Tongue (tissue), 2 donors: ENCODE results near the gene UBAP2. TPM values are rescaled to one million over a fixed set of nuclear protein-coding genes. Genes with fewer than 3 reads are reported as not detected.

Experiments
- DNase-seq: peaks from one replicate; pipeline ENCODE4 v3.0.0-alpha.2; 2015
- total RNA-seq: library from RNA; depleted of rRNA; stranded (reverse); fragments of >200 nt; gene quantifications from one replicate; pipeline ENCODE4 v1.2.3, GENCODE V29; 2014

Gene UBAP2, protein sequence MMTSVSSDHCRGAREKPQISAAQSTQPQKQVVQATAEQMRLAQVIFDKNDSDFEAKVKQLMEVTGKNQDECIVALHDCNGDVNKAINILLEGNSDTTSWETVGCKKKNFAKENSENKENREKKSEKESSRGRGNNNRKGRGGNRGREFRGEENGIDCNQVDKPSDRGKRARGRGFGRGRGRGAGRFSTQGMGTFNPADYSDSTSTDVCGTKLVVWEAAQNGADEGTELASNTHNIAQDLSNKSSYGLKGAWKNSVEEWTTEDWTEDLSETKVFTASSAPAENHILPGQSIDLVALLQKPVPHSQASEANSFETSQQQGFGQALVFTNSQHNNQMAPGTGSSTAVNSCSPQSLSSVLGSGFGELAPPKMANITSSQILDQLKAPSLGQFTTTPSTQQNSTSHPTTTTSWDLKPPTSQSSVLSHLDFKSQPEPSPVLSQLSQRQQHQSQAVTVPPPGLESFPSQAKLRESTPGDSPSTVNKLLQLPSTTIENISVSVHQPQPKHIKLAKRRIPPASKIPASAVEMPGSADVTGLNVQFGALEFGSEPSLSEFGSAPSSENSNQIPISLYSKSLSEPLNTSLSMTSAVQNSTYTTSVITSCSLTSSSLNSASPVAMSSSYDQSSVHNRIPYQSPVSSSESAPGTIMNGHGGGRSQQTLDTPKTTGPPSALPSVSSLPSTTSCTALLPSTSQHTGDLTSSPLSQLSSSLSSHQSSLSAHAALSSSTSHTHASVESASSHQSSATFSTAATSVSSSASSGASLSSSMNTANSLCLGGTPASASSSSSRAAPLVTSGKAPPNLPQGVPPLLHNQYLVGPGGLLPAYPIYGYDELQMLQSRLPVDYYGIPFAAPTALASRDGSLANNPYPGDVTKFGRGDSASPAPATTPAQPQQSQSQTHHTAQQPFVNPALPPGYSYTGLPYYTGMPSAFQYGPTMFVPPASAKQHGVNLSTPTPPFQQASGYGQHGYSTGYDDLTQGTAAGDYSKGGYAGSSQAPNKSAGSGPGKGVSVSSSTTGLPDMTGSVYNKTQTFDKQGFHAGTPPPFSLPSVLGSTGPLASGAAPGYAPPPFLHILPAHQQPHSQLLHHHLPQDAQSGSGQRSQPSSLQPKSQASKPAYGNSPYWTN
- total RNA-seq: 60.4 TPM

DNA sequence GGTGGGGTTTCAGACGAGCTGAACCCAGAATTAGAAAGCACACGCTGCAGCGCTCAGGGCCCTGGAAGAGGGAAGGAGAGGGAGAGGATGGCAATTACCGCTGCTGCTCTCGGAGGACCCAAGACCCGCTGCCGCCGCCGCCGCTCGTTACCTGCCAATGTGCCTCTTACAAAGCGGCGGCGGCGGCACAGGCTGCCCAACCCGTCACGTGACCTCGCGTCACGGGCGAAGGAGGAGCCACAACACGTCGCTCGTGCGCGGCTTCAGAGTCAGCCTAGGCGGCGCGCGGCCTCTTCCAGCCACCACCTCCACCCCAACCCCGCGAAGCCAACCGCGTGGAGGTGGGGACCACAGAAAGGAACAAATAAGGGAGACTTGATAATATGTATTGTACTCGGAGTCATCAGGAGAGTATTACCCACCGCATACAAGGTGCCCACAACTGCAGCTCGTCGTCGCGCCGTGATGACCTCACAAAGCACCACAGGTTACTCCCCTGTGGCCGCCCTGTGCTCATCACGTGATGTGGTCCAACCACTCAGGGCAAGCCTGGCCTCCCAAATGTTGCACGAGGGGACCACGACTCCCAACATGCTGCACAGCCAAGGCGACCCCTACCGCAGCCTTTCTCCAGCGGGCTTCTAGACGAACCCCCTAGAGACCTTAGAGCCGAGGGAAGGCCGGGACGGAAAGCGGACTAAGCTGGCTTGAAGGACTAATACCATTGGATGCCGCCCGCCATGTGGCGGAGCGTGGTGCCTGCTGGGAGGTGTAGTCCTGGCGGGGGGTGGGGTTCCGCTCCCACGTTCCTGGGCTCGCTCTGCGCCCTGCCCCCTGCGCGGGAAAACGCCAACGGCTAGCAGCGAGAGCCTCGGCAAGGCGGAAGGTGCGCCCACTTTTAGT is at the start of gene UBAP2:
Gene UBAP2 (minus strand): TSS at position 161 of the 903 bp plus-strand sequence. CDS start 31,739 bp downstream, outside the sequence.
- peak; percentile 99 for DNase-seq

DNA sequence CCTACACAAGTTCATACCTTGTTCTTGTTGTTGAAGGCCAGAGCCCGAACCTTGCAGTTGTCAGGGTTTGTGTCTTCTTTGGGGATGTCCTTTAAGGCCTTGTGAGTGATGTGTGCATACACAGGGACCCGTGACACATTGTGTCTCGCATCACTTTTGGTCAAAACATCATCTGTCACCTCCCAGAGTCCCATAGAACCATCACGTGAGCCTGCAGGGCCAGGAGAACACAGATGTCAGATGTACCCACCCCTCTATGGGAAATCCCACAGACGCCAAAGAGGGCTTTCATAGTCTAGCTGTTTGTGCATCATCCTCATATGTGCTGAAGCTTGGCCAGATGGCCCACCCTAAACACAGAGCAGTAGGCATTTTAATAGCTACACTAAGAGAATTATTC is 49.6 kb upstream of the UBAP2 start:
- DNase-seq: no peak

DNA sequence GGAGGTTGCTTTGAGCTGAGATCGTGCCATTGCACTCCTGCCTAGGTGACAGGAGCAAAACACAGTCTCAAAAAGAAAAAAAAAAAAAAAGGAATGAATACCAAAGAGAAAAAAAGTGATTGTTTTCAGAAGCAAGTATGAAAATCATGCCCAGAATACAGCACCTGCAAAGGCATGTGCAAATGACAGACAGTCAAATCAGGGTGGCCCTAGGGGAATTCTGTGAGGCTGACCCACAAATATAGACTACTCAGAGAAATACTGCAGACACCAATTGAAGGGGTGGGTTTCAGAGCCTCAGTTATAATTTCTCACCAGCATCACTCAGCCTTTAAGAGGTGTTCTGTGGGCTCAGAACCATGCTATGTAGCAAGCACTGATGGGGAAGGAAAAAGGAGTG is 49.2 kb upstream of the UBAP2 start:
- DNase-seq: no peak

DNA sequence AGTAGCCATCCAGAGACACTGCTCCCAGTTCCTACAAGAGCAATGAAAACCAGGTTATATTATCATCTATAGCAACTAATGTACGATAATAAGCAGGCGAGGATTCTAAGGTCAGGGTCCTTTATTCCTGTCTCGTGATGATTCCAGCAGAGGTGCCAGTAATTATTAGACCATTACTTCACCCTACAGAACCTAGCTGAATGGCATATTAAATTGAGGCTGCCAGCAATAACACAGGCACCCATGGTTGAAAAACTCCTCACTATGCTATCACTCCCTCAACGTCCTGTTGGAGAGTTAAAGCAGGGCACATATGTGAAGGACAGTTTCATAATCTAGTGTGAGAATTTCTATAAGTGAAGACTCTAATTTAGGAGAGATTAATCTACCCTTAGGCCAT is 48.1 kb upstream of the UBAP2 start:
- no peak for DNase-seq

DNA sequence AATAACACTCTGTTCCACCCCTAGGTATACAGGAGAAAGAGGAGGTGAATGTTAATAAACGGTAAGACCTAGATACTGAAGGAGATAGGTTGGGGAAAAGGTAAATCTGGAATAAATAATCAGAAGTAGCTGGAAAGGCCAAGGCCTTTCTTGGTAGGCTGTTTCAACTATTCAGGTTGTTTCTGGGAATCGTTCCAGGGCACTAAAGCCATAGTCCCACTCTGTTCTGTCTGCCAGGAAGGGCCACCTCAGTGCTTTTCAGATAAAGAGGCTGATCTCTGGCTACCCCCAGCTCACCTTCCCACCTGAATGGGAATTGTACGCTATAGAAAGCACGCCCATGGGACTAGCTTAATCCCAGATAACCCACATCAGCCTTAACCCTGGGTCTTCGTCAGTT is 44.9 kb upstream of the UBAP2 start:
- DNase-seq: no peak

DNA sequence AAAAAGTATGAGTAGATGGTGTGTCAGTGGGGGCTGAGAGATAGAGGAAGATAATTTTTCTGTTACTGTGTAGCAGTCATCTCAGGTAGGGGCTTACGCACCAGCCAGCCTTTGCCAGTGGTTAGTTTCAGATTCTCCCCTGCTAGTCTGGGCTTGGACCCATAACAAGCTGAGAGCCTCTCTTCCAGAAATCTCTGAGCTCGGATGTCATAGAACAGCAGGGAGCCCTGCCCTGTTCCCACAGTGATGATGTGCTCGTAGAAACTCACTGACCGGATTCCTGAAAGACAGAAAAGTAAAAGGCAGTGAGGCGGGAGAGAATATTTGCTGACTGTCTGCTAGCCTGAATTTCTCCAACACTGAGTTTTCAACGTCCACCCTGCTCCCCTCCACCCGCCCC is 40.6 kb upstream of the UBAP2 start:
- DNase-seq: no peak

DNA sequence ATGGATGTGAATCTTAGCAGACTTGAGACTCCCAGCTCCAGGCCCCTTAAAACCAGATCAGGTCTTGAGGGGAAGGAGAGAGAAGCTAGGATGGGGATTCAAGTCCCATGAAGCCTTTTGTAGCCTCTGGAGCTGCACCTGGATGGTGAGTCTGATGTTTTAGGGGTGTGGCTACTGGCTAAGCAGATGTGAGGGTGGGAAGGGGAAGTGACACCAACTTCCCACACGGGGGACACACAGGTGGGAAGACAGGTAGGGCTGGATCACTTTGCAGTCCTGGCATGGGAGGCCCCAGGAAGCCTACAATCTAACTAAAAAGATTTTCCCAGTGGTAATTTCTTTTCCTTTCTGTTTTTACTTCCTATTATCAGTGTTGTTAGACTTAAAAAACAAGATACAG is 38.7 kb upstream of the UBAP2 start:
- no peak for DNase-seq

DNA sequence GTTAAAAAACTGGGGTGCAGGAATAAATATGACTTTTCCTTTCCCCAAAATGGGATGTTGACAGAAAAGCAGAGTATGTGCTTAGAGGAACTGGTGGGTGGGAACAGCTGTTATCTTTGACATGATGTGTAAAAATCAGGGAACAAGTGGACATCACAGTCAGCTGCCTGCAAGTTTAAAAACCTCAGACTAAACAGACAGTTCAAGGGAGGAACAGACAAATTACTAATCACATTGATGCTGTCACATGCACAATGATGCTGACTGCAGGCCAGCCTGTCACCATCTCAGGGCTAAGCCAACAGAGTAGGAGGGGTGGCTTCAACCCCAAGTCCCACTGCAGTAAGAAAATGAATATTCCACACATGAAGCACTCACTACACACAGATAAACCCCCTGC is 38.2 kb upstream of the UBAP2 start:
- DNase-seq: no peak

DNA sequence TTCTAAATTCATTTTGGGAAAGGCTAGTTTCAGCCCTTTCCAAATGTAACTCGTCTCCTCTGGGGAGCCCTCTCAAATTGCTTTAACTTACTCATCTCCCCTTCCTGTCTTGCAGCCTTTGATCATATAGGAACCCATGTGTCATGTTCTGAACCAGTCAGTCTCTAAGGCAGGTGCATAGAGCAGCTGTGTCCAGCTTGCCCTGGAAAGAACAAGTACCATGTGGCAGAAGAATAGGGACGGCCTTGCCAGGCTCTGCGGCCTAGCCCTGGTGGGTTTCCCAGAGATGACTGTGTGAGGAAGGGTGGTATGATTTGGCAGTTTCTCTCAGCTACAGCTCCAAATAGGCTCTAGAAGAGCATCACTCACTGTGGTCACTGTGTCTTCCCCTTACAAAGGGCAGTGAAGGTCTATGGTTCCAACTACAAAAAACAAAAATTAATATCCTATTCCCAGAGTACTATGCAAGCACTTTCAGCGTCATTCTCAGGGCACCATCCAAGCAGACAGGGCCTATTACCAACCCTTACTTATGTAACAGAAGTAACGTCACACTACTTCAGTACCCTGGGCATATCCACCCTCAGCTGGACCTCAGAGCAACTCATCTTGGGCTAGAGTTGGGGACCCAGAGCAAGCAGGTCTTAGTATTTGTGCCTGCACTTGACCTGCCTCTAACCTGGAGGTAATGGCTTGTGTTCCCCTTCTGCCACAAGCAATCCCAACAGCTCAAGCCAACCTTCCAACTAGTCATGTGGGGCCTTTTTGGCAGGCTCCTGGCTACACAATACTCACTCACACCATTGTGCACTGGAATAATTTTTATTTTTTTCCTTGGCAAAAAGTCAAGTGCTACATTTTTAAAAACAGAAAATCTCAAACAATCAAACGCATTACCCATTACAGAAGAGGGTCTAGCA is 37.2 kb upstream of the UBAP2 start:
- peak; percentile 63 for DNase-seq

DNA sequence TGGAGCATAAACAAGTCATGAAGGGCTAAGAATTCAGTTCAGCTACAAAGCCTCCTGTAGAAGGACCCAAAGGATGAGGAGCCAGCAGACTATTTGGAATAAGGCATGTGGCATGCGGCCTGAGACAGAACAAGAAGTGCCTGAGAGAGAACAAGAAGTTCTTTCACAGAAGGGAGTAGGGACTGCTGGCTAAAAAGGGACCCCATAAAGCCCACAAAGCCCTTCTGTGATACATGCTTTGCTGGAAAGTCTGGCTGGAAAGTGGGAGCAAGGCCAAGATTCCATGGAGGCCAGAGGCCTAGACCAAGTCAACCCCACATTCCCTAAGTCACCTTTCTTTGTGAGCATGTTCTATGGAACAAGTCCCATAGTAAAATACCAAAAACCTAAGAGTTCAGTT is 35.9 kb upstream of the UBAP2 start:
- peak; percentile 80 for DNase-seq

DNA sequence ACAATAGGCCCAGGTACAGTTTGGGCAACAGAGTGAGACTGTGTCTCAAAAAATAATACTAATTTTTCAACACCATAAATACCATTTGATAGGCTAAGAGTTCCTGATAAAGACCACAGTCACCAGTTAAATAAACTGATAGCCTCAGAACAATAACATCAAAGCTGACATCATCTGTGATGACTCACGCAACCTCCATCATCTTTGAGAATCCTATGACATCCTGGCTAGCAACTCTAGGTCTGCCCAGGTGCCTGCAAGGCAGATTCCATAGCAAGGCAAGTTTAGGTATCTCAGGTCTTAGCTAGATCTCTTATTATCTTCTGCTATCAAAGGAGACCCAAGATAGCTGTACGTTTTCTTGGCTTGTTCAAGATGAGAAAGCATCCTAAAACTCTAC is 30.5 kb upstream of the UBAP2 start:
- no peak for DNase-seq

DNA sequence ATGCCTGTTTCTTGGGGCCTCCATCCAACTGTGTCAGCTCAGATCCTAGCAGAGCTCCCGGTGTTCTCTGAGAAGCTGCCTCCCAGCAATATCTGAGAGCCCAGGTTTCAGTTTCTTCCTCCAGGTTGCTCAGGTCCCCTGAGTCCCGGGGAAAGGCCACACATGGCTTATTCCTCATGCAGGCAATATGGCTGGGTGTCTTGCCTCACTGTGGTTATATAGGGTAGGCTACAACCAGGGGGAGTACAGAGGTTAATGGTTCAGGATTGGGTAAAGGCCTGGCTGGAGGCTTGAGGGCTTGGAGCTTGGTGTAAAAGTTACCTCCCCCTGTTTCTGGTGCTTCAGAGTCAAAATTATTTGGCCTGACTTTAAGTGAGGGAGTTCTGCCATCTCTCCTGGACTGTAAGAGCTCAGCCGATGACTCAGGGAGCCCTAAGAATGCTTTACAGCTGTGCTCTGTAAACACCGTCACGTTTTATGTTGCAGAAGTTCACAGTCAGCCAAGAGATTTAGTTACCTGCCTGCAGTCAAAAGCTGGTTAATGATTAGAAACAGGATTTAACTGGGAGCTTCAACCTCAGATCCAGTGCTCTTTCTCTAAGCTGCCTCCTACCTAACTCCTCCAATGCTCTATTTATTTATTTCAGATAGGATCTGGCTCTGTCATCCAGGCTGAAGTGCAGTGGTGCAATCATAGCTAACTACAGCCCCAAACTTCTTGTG is 24.3 kb upstream of the UBAP2 start:
- peak; percentile 64 for DNase-seq

DNA sequence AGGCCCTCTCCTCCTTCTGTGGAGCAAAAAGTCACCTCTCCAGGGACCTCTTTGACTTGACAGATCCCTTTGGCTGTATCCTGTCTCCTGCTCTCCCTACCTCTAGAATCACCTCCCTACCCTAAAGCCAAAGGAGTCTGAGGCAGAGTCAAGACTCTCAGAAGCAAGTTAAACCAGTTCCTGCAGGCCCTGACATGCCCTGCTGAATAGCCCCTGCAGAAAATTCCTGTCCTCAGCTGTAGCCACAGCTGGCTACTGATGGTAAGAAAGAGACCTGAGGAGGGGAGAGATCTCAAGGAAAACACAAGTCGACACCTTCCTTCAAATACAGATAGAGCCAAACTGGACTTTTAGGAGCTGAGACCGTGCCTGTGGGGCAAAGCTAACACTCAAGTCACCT is 23.7 kb upstream of the UBAP2 start:
- peak; percentile 63 for DNase-seq

DNA sequence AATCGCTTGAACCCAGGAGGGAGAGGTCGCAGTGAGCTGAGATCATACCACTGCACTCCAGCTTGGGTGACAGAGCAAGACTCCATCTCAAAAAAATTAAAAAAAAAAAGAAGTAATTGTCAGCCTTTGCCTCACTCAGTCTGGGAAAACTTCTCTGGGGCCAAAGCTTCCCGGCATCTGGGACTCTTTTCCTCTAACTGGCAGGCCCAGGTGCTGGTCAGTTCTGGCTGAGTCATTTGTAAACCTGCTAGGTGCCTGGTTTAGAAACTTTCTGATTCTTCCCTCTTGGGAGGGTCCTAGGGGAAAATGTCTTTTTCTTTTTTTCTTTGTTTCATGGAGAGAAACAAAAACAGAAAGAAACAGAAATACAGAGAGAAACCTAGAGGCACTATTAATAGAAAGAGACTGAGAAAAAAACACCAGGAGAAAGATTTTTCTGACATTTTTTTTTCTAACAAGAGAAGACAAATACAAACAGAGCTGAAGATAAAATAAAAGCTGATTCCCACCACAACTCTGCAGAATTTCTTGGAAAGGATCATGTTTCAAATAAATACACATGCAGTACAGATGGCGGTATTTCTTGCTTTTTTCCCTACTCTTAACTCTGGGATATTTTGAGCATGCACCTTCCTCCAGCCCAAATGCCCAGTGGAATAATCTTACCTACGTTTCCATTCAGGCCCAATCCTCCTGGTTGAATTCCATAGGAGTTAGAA is 22.1 kb upstream of the UBAP2 start:
- peak; percentile 85 for DNase-seq

DNA sequence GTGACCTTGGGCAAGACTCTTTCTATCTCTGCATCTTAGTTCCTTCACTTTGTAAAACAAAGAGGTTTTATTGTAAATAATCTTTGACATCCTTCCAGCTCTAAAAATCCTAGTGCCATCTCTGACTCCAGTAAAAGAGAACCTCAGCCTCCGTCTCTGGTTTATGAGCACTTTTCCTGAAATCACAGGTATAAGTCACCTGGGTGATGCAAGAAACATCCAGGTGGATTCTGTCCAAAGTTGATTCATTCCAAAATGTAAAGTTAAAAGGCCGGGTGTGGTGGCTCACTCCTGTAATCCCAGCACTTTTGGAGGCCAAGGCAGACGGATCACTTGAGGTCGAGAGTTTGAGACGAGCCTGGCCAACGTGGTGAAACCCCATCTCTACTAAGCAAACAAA is 21.1 kb upstream of the UBAP2 start:
- no peak for DNase-seq

DNA sequence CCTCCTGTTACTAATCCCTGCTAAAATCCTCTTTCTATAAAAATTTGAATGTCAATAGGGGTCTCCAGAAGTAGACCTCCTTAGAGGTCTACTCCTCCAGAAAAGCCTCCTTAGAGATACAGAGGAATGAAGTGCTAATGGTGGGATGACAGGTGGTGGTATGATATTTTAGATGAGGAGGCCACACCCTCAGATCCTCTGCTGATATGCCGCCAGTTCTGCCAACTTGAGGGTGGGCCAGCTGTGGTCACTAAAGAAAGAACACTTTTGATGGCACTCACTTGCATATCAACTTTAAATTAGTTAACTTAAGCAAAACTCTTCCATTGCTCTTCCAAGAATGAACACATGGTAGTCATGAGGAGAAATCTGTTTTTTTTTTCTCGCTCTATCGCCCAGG is 16.9 kb upstream of the UBAP2 start:
- peak; percentile 61 for DNase-seq

DNA sequence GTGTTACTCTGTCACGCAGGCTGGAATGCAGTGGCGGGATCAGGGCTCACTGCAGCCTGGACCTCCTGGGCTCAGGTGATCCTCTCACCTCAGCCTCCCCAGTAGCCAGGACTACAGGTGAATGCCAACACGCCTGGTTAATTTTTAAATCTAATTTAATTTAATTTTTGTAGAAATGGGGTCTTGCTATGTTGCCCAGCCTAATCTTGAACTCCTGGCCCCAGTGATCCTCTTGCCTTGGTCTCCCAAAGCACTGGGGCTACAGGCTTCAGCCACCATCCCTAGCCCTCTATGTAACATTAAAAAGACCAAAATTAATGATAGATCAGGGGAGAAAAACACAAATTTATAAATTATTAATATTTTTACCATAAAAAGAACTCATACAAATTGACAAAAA is 11.3 kb upstream of the UBAP2 start:
- no peak for DNase-seq

DNA sequence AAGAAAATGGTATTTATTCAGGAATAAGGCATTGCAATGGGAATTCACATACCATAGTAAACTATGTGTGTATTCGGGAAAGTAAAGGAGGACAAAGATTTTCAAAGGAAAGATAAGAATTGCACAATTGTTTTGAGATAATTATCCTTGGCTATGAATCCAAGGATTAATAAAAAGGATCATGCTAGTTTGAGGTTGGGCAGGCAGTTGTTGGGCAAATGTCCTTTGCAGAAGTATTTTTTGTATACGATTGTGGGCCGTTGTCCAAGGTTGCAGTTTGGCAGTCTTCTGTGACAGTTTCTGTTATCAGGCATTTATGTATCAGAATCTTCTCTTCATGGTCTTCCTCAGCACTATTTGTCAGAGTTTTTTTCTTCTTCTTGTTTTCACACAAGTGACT is 10.6 kb upstream of the UBAP2 start:
- no peak for DNase-seq

DNA sequence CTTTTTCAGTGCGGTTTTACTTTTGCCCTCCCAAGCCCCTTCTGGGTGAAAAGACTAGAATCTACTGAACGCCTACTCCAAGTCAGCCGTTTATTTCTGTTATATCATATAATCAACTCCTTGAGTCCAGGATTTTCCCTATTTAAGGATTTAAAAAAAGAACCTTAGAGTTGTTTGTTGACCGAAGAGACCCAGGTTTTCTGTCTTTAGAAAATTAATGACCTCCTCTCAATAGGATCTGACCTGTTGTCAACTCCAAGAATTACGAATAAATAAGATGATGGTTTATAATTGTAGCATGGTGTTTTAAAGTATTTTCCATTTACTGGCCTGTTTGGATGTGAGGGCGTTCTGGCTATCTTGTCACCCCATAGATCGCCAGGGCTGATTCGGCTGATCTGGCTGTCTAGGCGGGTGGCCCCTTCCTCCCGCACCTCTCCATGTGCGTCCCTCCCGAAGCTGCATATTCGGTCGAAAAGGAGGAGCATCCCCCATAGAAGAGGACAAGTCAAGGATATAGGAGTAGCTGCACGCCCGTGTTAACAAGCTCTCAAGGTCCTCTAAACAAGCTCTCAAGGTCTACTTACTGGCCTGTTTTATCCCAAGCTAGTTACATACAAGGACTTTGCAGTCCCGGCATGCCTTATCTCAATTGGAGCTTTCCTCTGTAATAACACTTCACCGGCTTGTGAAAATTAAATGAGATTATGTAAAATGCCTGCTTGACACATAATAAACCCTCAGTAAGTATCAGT is 1.1 kb upstream of the UBAP2 start:
- DNase-seq: no peak
